Measurements from ENCODE around the gene POU1F1.

The POU1F1 gene

DNA sequence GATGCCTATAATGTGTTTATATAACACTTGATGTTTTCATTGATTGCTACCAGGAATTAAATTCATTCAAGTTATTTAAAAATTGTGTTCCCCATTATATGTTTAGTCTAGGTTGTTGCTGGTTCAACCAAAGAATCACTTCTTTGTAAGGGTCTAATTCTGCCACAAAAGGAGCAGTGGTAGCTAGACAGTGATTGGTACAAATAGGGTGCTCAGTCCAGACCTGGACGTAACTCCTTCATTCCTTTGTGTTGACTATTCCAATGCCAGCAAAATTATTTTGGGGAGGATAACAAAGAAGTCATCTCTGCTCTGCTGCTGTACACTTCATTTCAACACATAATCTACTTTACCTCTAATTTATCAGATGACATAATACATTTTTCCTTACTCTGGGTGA, 48.1 kb downstream of the POU1F1 start:
- Histone ChIP-seq H3K27me3 (ENCODE audit: control insufficient read depth in 5 of 5, insufficient read depth in 4 of 5, low read length in 5 of 5) (no peaks in the 10 kb centered on the region), H3K4me3 (ENCODE audit: low read depth in 1 of 5, low read length in 5 of 5) (peak overlapping the region; percentile 85 to 98 (median 96)), H3K9me3 (ENCODE audit: control insufficient read depth in 5 of 5, low read length in 5 of 5) (no peaks in the 10 kb centered on the region), H3K4me1 (ENCODE audit: control insufficient read depth in 5 of 5, insufficient read depth in 5 of 5, low read length in 5 of 5) (peaks cover 2 to 38% (median 22%) of the 10 kb centered on the region in 5 donors), H3K27ac (ENCODE audit: low read depth, low read length) (no peak overlapping the region), H3K9ac (ENCODE audit: low read length in 5 of 5) (peak overlapping the region in 4 of 5 donors; percentile 92 to 99 (median 96)), H3K36me3 (ENCODE audit: control insufficient read depth in 5 of 5, insufficient read depth in 5 of 5, low read length in 5 of 5) (peaks cover 0 to 5% (median 0%) of the 10 kb centered on the region in 5 donors)

DNA sequence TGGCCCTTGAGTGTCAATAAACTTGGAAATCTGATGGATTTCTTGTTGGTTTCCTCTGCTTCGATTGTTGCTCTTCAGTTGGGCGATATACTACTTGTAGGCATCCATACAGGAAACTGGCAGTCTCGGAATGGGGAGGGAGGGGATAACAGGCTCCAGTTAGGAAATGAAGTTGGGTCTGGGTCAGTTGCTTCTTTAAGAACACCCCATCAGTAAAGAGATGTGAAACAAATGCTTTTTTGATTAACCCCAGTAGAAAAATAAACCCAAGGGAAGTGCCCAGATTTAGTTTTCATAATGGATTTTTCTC, 48.6 kb downstream of the POU1F1 start:
- H3K27ac ChIP-seq (ENCODE audit: low read depth, low read length), result peak overlapping the region; percentile 83
- H3K4me1 ChIP-seq (ENCODE audit: control insufficient read depth in 5 of 5, insufficient read depth in 5 of 5, low read length in 5 of 5), result peaks cover 2 to 38% (median 22%) of the 10 kb centered on the region in 5 donors
- no peaks in the 10 kb centered on the region for H3K27me3 ChIP-seq (ENCODE audit: control insufficient read depth in 5 of 5, insufficient read depth in 4 of 5, low read length in 5 of 5)
- peak overlapping the region; percentile 82 to 99 (median 95) for H3K9ac ChIP-seq (ENCODE audit: low read length in 5 of 5)
- H3K9me3 ChIP-seq (ENCODE audit: control insufficient read depth in 5 of 5, low read length in 5 of 5), result no peaks in the 10 kb centered on the region
- H3K4me3 ChIP-seq (ENCODE audit: low read depth in 1 of 5, low read length in 5 of 5), result peak overlapping the region; percentile 85 to 98 (median 96)
- peaks cover 0 to 5% (median 0%) of the 10 kb centered on the region in 5 donors for H3K36me3 ChIP-seq (ENCODE audit: control insufficient read depth in 5 of 5, insufficient read depth in 5 of 5, low read length in 5 of 5)

DNA sequence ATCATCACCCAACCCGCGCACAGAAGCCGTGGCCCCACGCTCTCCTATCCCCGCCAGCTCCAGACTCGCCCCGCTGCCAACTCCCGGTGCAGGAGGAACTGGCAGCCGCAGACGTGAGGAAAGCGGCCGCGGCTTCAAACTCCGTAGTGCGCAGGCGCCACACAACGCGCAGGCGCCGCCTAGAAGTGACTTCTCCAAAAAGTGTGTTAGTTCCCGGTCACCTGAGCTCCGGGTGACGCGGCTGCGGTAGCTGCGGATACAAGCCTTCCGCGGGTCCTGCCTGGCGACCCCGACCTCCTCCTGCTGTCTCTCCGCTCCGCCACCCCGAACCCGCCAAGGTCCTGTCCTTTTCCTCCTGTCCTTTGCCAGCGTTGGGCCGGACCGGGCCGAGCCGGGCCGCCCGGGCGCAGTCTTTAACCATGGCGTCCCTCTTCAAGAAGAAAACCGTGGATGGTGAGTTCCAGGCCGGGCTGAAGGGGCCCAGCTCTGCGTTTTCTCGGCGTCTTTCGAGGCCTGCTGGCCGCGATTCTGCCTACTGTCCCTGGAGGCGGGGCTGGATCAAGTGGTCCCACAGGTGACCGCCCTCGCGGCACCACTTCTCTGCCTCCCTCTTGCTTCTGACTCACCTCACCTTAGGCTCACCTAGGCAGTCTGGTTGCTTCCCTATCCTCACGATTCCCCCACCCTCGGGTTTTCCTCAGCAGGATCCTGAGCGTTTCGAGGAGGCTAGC, 49.1 kb downstream of the POU1F1 start, which contains the start of gene CHMP2B:
Gene CHMP2B (plus strand): TSS at position 206 of the 731 bp plus-strand sequence. CDS start 214 bp downstream, at position 420.
- Histone ChIP-seq H3K9me3 (ENCODE audit: control insufficient read depth in 5 of 5, low read length in 5 of 5) (no peaks in the 10 kb centered on the region), H3K27me3 (ENCODE audit: control insufficient read depth in 5 of 5, insufficient read depth in 4 of 5, low read length in 5 of 5) (peaks cover 0 to under 1% (median 0%) of the 10 kb centered on the region in 5 donors), H3K36me3 (ENCODE audit: control insufficient read depth in 5 of 5, insufficient read depth in 5 of 5, low read length in 5 of 5) (peaks cover 0 to 5% (median 0%) of the 10 kb centered on the region in 5 donors), H3K4me1 (ENCODE audit: control insufficient read depth in 5 of 5, insufficient read depth in 5 of 5, low read length in 5 of 5) (peaks cover 2 to 38% (median 22%) of the 10 kb centered on the region in 5 donors), H3K4me3 (ENCODE audit: low read depth in 1 of 5, low read length in 5 of 5) (peak within 1 kb of the TSS; percentile 85 to 98 (median 96)), H3K9ac (ENCODE audit: low read length in 5 of 5) (peak within 1 kb of the TSS; percentile 82 to 99 (median 95)), H3K27ac (ENCODE audit: low read depth, low read length) (peak within 1 kb of the TSS; percentile 83)

DNA sequence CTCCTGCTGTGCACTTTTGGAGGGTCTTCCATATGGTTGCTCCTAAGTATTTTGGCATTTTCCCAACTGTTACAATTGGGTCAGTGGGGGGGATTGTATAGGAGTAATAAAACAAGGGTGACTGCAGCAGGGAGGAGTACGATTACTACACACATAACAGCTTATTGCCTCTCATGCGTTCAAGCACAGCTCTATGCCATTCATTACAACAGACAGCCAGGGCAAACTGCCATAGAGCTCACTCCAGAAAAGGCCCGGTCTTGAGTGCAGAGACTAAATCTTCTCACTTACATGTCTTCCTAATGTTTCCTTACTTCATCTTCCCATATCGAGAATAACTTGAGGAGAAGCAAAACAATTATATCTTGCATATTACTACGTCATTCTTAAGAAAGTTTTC, 50.7 kb downstream of the POU1F1 start:
- Histone ChIP-seq H3K4me1 (ENCODE audit: control insufficient read depth in 5 of 5, insufficient read depth in 5 of 5, low read length in 5 of 5) (peaks cover 2 to 34% (median 22%) of the 10 kb centered on the region in 5 donors), H3K36me3 (ENCODE audit: control insufficient read depth in 5 of 5, insufficient read depth in 5 of 5, low read length in 5 of 5) (no peaks in the 10 kb centered on the region), H3K4me3 (ENCODE audit: low read depth in 1 of 5, low read length in 5 of 5) (no peak overlapping the region), H3K9me3 (ENCODE audit: control insufficient read depth in 5 of 5, low read length in 5 of 5) (no peaks in the 10 kb centered on the region), H3K9ac (ENCODE audit: low read length in 5 of 5) (no peak overlapping the region), H3K27ac (ENCODE audit: low read depth, low read length) (peak overlapping the region; percentile 52), H3K27me3 (ENCODE audit: control insufficient read depth in 5 of 5, insufficient read depth in 4 of 5, low read length in 5 of 5) (peaks cover 0 to 2% (median 0%) of the 10 kb centered on the region in 5 donors)

DNA sequence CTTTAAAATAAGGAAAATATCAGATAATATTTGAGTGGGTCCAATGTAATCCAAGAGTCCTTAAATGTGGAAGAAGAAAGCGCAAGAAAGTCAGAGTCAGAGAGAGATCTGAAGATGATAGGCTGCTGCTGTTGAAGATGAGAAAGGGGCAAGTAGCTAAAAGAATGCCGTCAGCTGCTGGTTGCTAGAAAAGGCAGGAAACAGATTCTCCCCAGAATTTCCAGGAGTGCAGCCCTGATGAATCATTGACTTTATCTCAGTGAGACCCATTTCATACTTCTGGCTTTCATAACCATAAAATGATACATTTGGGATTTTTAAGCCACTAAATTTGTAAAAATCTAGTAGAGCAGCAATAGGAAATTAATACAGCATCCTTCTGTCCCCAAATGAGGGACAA, 56.8 kb downstream of the POU1F1 start:
- H3K27ac ChIP-seq (ENCODE audit: low read depth, low read length), result no peak overlapping the region
- no peak overlapping the region for H3K9ac ChIP-seq (ENCODE audit: low read length in 5 of 5)
- no peak overlapping the region for H3K4me3 ChIP-seq (ENCODE audit: low read depth in 1 of 5, low read length in 5 of 5)
- no peaks in the 10 kb centered on the region for H3K36me3 ChIP-seq (ENCODE audit: control insufficient read depth in 5 of 5, insufficient read depth in 5 of 5, low read length in 5 of 5)
- peaks cover 0 to 4% (median 0%) of the 10 kb centered on the region in 5 donors for H3K27me3 ChIP-seq (ENCODE audit: control insufficient read depth in 5 of 5, insufficient read depth in 4 of 5, low read length in 5 of 5)
- H3K9me3 ChIP-seq (ENCODE audit: control insufficient read depth in 5 of 5, low read length in 5 of 5), result no peaks in the 10 kb centered on the region
- no peaks in the 10 kb centered on the region for H3K4me1 ChIP-seq (ENCODE audit: control insufficient read depth in 5 of 5, insufficient read depth in 5 of 5, low read length in 5 of 5)

DNA sequence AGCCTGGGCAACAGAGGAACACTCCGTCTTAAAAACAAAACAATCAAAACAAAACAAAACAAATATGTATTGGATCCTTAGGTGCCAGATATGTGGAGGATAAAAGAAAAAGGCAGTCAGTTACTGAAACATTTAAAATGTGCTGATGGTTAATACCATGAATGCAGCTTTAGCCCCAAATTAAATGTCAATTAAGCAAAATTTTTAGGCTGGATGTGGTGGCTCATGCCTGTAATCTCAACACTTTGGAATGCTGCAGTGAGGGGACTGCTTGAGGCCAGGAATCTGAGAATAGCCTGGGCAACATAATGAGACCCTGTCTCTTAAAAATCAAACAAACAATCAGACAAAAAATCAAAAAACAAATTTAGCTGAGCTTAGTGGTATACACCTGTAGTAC, 57.8 kb downstream of the POU1F1 start:
- no peak overlapping the region for H3K27ac ChIP-seq (ENCODE audit: low read depth, low read length)
- no peaks in the 10 kb centered on the region for H3K9me3 ChIP-seq (ENCODE audit: control insufficient read depth in 5 of 5, low read length in 5 of 5)
- H3K36me3 ChIP-seq (ENCODE audit: control insufficient read depth in 5 of 5, insufficient read depth in 5 of 5, low read length in 5 of 5), result no peaks in the 10 kb centered on the region
- no peak overlapping the region for H3K4me3 ChIP-seq (ENCODE audit: low read depth in 1 of 5, low read length in 5 of 5)
- H3K27me3 ChIP-seq (ENCODE audit: control insufficient read depth in 5 of 5, insufficient read depth in 4 of 5, low read length in 5 of 5), result peaks cover 0 to 4% (median 0%) of the 10 kb centered on the region in 5 donors
- no peak overlapping the region for H3K9ac ChIP-seq (ENCODE audit: low read length in 5 of 5)
- H3K4me1 ChIP-seq (ENCODE audit: control insufficient read depth in 5 of 5, insufficient read depth in 5 of 5, low read length in 5 of 5), result no peaks in the 10 kb centered on the region
